ENCODE measurements around the gene INAFM1. TPM values are rescaled to one million over a fixed set of nuclear protein-coding genes. Genes with fewer than 3 reads are reported as not detected.

The INAFM1 gene
- total and polyA plus RNA-seq, 8 donors: 1.8 to 48.0 (median 7.7) TPM; not detected in 1

DNA sequence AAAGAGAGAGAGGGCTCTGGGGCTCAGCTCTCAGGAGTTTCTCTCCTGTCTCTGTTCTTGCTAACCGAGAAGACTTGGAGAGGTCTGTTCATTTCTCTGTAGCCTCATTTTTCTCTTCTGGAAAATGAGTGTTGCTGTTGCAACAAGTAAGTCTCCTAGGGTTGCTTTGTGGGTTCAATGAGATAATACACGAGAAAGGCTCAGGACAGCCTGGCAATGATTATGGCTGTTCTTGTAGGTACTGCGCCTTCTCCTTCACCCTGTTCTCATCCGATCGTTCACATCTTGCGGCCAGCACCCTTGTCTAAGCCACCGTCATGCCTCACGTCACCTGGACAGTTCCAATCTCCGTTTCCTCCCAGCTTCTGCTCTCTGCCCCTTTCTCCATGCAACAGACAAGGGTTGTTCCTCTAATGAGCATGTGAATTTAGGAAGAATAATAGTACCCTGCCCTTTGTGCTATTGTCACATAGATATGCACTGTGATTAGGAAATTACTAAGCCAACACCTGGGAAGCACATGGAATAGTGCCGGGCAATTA lies 39.1 kb downstream of the INAFM1 start:
- peak overlapping the region in 4 of 5 donors; percentile 5 to 71 (median 10) for H3K27ac ChIP-seq
- H3K4me3 ChIP-seq: no peak overlapping the region
- no peaks in the 10 kb centered on the region for H3K36me3 ChIP-seq
- H3K4me1 ChIP-seq: peaks cover 0 to 8% (median 4%) of the 10 kb centered on the region in 4 donors
- no peaks in the 10 kb centered on the region for H3K9me3 ChIP-seq
- 75 to 83% (median 79%) methylated on average over 10 of the region's 10 CpGs for WGBS, 5 donors
- no peak for TF ChIP-seq POLR2A (IDR thresholded peaks at IDR 0.05)
- intact Hi-C loops (cut with DNase I; ENCODE audit: low total_unique reads): no loop called here
- peaks cover 0 to 56% (median 0%) of the 10 kb centered on the region in 3 donors for H3K27me3 ChIP-seq
- no peak for DNase-seq

DNA sequence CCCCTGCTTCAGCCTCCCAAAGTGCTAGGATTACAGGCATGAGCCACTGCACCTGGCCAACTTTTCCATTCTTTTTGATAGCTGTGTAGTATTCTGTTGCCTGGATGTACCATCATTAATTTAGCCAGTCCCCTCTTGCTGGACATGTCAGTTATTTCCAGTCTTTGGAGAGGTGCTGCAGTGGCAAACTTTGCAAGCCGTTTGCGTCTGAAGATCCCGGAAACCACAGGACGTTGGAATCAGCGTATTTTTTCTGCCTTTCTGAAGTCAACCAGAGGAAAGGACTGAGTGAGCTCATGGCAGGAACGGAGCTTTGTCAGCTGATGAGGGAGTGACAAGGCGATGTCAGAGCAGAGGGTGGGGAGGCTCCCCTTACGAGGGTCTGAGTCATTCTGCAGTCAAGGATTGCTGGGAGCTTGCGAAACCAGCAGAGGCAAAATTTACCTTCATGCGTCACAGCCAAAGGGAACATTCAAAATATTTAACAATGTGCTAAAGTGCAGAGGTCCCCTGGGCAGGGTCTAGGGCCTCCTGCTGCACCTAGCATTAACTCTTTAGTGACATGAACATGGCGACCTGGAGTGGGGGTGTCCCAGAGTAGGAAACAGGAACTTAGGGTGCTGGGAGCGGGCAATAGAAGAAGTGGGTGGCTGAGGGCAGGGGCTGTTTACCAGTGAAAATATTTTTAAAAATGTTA lies 40.6 kb downstream of the INAFM1 start:
- WGBS, 5 donors: 34 to 44% (median 35%) methylated on average over 12 of the region's 12 CpGs
- H3K27ac ChIP-seq: peak overlapping the region in 3 of 5 donors; percentile 15 to 71 (median 68)
- H3K4me3 ChIP-seq: no peak overlapping the region
- H3K4me1 ChIP-seq: peaks cover 0 to 8% (median 3%) of the 10 kb centered on the region in 4 donors
- peak; percentile 44 to 57 for DNase-seq
- TF ChIP-seq EP300 (IDR thresholded peaks at IDR 0.05) (no peak), POLR2AphosphoS5 (IDR thresholded peaks at IDR 0.05) (peak in 2 of 3 donors; percentile 52 to 59)
- no peaks in the 10 kb centered on the region for H3K9me3 ChIP-seq
- peaks cover 0 to 58% (median 0%) of the 10 kb centered on the region in 3 donors for H3K27me3 ChIP-seq
- intact Hi-C loops (cut with DNase I; ENCODE audit: low total_unique reads): no loop called here
- H3K36me3 ChIP-seq: peaks cover 0 to 8% (median 0%) of the 10 kb centered on the region in 4 donors

DNA sequence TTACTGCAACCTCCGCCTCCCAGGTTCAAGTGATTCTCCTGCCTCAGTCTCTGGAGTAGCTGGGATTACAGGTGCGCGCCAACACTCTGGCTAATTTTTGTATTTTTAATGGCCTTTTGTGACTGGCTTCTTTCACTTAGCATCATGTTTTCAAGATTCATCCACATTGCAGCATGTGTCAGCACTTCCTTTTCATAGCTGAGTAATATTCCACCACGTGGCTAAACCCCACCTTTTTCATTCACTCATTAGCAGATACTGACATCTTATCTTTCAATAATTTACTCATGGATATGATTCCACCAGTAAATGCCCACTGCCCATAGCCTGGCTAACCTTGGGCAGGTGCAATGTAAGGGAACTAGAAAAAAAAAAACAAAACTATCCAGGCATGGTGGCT lies 41.8 kb downstream of the INAFM1 start:
- Histone ChIP-seq H3K9me3 (peaks cover 0 to under 1% (median 0%) of the 10 kb centered on the region in 4 donors), H3K27me3 (peaks cover 0 to 58% (median 0%) of the 10 kb centered on the region in 3 donors), H3K36me3 (peaks cover 0 to 12% (median 0%) of the 10 kb centered on the region in 4 donors), H3K4me3 (no peak overlapping the region), H3K27ac (no peak overlapping the region), H3K4me1 (peaks cover 0 to 8% (median 0%) of the 10 kb centered on the region in 4 donors)
- TF ChIP-seq POLR2AphosphoS5 (IDR thresholded peaks at IDR 0.05) (no peak), EP300 (IDR thresholded peaks at IDR 0.05) (no peak), POLR2A (IDR thresholded peaks at IDR 0.05) (no peak)
- TF ChIP-seq, protein P1, sequence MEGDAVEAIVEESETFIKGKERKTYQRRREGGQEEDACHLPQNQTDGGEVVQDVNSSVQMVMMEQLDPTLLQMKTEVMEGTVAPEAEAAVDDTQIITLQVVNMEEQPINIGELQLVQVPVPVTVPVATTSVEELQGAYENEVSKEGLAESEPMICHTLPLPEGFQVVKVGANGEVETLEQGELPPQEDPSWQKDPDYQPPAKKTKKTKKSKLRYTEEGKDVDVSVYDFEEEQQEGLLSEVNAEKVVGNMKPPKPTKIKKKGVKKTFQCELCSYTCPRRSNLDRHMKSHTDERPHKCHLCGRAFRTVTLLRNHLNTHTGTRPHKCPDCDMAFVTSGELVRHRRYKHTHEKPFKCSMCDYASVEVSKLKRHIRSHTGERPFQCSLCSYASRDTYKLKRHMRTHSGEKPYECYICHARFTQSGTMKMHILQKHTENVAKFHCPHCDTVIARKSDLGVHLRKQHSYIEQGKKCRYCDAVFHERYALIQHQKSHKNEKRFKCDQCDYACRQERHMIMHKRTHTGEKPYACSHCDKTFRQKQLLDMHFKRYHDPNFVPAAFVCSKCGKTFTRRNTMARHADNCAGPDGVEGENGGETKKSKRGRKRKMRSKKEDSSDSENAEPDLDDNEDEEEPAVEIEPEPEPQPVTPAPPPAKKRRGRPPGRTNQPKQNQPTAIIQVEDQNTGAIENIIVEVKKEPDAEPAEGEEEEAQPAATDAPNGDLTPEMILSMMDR (IDR thresholded peaks at IDR 0.05): no peak
- intact Hi-C loops (cut with DNase I; ENCODE audit: low total_unique reads): no loop called here
- DNase-seq: no peak
- 81 to 89% (median 84%) methylated on average over 4 of the region's 4 CpGs for WGBS, 5 donors

DNA sequence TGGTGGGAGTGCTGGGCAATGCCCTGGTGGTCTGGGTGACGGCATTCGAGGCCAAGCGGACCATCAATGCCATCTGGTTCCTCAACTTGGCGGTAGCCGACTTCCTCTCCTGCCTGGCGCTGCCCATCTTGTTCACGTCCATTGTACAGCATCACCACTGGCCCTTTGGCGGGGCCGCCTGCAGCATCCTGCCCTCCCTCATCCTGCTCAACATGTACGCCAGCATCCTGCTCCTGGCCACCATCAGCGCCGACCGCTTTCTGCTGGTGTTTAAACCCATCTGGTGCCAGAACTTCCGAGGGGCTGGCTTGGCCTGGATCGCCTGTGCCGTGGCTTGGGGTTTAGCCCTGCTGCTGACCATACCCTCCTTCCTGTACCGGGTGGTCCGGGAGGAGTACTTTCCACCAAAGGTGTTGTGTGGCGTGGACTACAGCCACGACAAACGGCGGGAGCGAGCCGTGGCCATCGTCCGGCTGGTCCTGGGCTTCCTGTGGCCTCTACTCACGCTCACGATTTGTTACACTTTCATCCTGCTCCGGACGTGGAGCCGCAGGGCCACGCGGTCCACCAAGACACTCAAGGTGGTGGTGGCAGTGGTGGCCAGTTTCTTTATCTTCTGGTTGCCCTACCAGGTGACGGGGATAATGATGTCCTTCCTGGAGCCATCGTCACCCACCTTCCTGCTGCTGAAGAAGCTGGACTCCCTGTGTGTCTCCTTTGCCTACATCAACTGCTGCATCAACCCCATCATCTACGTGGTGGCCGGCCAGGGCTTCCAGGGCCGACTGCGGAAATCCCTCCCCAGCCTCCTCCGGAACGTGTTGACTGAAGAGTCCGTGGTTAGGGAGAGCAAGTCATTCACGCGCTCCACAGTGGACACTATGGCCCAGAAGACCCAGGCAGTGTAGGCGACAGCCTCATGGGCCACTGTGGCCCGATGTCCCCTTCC lies 45.5 kb downstream of the INAFM1 start:
- no peak for DNase-seq
- Histone ChIP-seq H3K27ac (no peak overlapping the region), H3K9me3 (peaks cover 0 to 6% (median 0%) of the 10 kb centered on the region in 4 donors), H3K4me1 (peaks cover 0 to 8% (median 0%) of the 10 kb centered on the region in 4 donors), H3K4me3 (no peak overlapping the region), H3K27me3 (peaks cover 0 to 68% (median 0%) of the 10 kb centered on the region in 3 donors), H3K36me3 (peaks cover 0 to 12% (median 0%) of the 10 kb centered on the region in 4 donors)
- 89 to 94% (median 93%) methylated on average over 46 of the region's 46 CpGs for WGBS, 5 donors
- TF ChIP-seq, protein P1 (IDR thresholded peaks at IDR 0.05): no peak
- TF ChIP-seq POLR2A (IDR thresholded peaks at IDR 0.05) (no peak), EP300 (IDR thresholded peaks at IDR 0.05) (no peak), POLR2AphosphoS5 (IDR thresholded peaks at IDR 0.05) (no peak)
- intact Hi-C loops (cut with DNase I; ENCODE audit: low total_unique reads): loop anchor here (10.0 kb wide), 1 partner anchor 85 kb away; no protein-coding TSS in a partner anchor

DNA sequence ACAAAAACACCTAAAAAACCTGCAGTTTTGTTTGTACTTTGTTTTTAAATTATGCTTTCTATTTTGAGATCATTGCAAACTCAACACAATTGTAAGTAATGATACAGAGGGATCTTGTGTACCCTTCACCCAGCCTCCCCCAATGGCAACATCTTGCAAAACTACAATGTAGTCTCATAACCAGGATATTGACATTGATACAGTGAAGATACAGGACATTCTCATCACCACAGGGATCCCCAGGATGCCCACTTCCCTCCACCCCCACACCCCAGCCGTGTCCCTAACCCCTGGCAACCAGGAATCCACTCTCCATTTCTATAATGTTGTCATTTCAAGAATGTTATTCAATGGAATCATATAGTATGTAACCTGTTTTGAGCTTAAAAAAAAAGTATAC lies 46.9 kb downstream of the INAFM1 start:
- H3K4me3 ChIP-seq: no peak overlapping the region
- H3K4me1 ChIP-seq: no peaks in the 10 kb centered on the region
- WGBS, 5 donors: 74 to 91% (median 79%) methylated on average over 1 of the region's 1 CpG
- TF ChIP-seq POLR2A (IDR thresholded peaks at IDR 0.05): no peak
- TF ChIP-seq POLR2AphosphoS5 (IDR thresholded peaks at IDR 0.05): no peak
- TF ChIP-seq, protein P1 (IDR thresholded peaks at IDR 0.05): no peak
- TF ChIP-seq EP300 (IDR thresholded peaks at IDR 0.05): no peak
- H3K36me3 ChIP-seq: peaks cover 0 to 12% (median 0%) of the 10 kb centered on the region in 4 donors
- H3K9me3 ChIP-seq: peaks cover 0 to 6% (median 0%) of the 10 kb centered on the region in 4 donors
- H3K27me3 ChIP-seq: peaks cover 0 to 61% (median 0%) of the 10 kb centered on the region in 3 donors
- H3K27ac ChIP-seq: peak overlapping the region in 1 of 5 donors; percentile 20
- intact Hi-C loops (cut with DNase I; ENCODE audit: low total_unique reads): loop anchor here (10.0 kb wide), 1 partner anchor 83 kb away; no protein-coding TSS in a partner anchor
- DNase-seq: no peak

Data from stomach (tissue), 9 donors.